Skeletal muscle cell (primary cell): ENCODE data around the gene VCP.

ENCODE experiments used
- DNase-seq: peaks from one replicate; pipeline ENCODE4 v3.0.0-alpha.2; 2010; ENCODE audit warnings: low read depth
- H3K4me3 ChIP-seq: 2 replicates; pipeline ENCODE4 v1.5.1; 2011; ENCODE audit warnings: low read depth, mild to moderate bottlenecking, control low read depth, low read length, moderate library complexity

The VCP gene

GRCh38 chr9:35072461-35073278 is at the start of gene VCP:
Gene VCP, minus strand, starts transcription at chr9:35072625. Its CDS starts 272 bp downstream, at chr9:35072353.
- H3K4me3 ChIP-seq: peak within 1 kb of the TSS; percentile 92
- peak; percentile 98 for DNase-seq

- H3K4me3 ChIP-seq: peak overlapping the region; percentile 71
- peak; percentile 68 for DNase-seq
Observed at GRCh38 chr9:35116898-35117551, 44.6 kb upstream of the VCP start.

- H3K4me3 ChIP-seq: peak overlapping the region; percentile 71
- DNase-seq: no peak
Observed at GRCh38 chr9:35116539-35116897, 44.1 kb upstream of the VCP start.

GRCh38 chr9:35115680-35116538 is 43.5 kb upstream of the VCP start, which contains the start of gene ATOSB:
Gene ATOSB, minus strand, starts transcription at chr9:35115862. Its CDS starts 7,588 bp downstream, at chr9:35108274.
- peak within 1 kb of the TSS; percentile 71 for H3K4me3 ChIP-seq
- DNase-seq: peak; percentile 86

- DNase-seq: no peak
Observed at GRCh38 chr9:35114840-35115628, 42.6 kb upstream of the VCP start.

GRCh38 chr9:35114113-35114839 is 41.9 kb upstream of the VCP start:
- DNase-seq: peak; percentile 92
- peak overlapping the region; percentile 71 for H3K4me3 ChIP-seq

More at GRCh38 chr9:35114840-35115628, 42.6 kb upstream of the VCP start:
- H3K4me3 ChIP-seq: peak overlapping the region; percentile 71

GRCh38 chr9:35112257-35113020 is 40.0 kb upstream of the VCP start:
- H3K4me3 ChIP-seq: peak overlapping the region; percentile 33

GRCh38 chr9:35111001-35111933 is 38.8 kb upstream of the VCP start:
- peak; percentile 97 for DNase-seq

More at GRCh38 chr9:35112257-35113020, 40.0 kb upstream of the VCP start:
- no peak for DNase-seq

GRCh38 chr9:35110327-35110761 is 37.9 kb upstream of the VCP start:
- no peak for DNase-seq
- peak overlapping the region; percentile 88 for H3K4me3 ChIP-seq

More at GRCh38 chr9:35111001-35111933, 38.8 kb upstream of the VCP start:
- H3K4me3 ChIP-seq: peak overlapping the region; percentile 88

- H3K4me3 ChIP-seq: no peak overlapping the region
- DNase-seq: no peak
Observed at GRCh38 chr9:35108946-35109575, 36.6 kb upstream of the VCP start.

GRCh38 chr9:35108461-35108860 is 36.0 kb upstream of the VCP start:
- DNase-seq: no peak
- no peak overlapping the region for H3K4me3 ChIP-seq

- no peak for DNase-seq
- H3K4me3 ChIP-seq: no peak overlapping the region
Observed at GRCh38 chr9:35107297-35108290, 35.2 kb upstream of the VCP start.

- H3K4me3 ChIP-seq: no peak overlapping the region
- DNase-seq: no peak
Observed at GRCh38 chr9:35106343-35106730, 33.9 kb upstream of the VCP start.

- no peak overlapping the region for H3K4me3 ChIP-seq
- DNase-seq: no peak
Observed at GRCh38 chr9:35105571-35106342, 33.3 kb upstream of the VCP start.
